ENCODE results near the gene RPIA. TPM values are rescaled to one million over a fixed set of nuclear protein-coding genes. Genes with fewer than 3 reads are reported as not detected.

RPIA gene
- total and polyA plus RNA-seq, 7 experiments from 2014 or later: 16.4 to 65.3 (median 25.1) TPM

GRCh38 chr2:88709181-88709631 lies 17.7 kb downstream of the RPIA start:
- Mint-ChIP-seq H3K27ac (no peak overlapping the region), H3K27me3 (no peaks in the 10 kb centered on the region), H3K4me1 (peaks cover 0 to 45% (median 18%) of the 10 kb centered on the region in 7 donors), H3K4me3 (no peak overlapping the region), H3K9me3 (peaks cover 0 to 9% (median 0%) of the 10 kb centered on the region in 11 donors), H3K36me3 (peaks cover 13 to 59% (median 35%) of the 10 kb centered on the region in 5 donors)
- Histone ChIP-seq H3K36me3 (ENCODE audit: control insufficient read depth in 2 of 3, insufficient read depth in 3 of 3, low read length in 3 of 3) (no peaks in the 10 kb centered on the region), H3K4me1 (ENCODE audit: control insufficient read depth in 2 of 2, insufficient read depth in 2 of 2, low read length in 2 of 2) (no peaks in the 10 kb centered on the region), H3K27me3 (ENCODE audit: control insufficient read depth in 2 of 2, insufficient read depth in 2 of 2, low read length in 2 of 2) (no peaks in the 10 kb centered on the region), H3K27ac (ENCODE audit: low read depth, low read length) (no peak overlapping the region), H3K4me3 (ENCODE audit: low read length) (no peak overlapping the region), H3K9me3 (ENCODE audit: control insufficient read depth in 2 of 3, low read length in 3 of 3) (no peaks in the 10 kb centered on the region)
- POLR2A ChIA-PET: no interaction called here
- intact Hi-C loops (cut with micrococcal nuclease): no loop called here
- CTCF ChIA-PET: interaction anchor here (0.7 kb wide), 1 partner anchor 171 kb away, joined by 3 read pairs; no protein-coding TSS in a partner anchor
- no peak for ATAC-seq
- DNase-seq: no peak

- Histone ChIP-seq H3K4me1 (ENCODE audit: control insufficient read depth in 2 of 2, insufficient read depth in 2 of 2, low read length in 2 of 2) (no peaks in the 10 kb centered on the region), H3K9me3 (ENCODE audit: control insufficient read depth in 2 of 3, low read length in 3 of 3) (no peaks in the 10 kb centered on the region), H3K27ac (ENCODE audit: low read depth, low read length) (no peak overlapping the region), H3K4me3 (ENCODE audit: low read length) (no peak overlapping the region), H3K36me3 (ENCODE audit: control insufficient read depth in 2 of 3, insufficient read depth in 3 of 3, low read length in 3 of 3) (no peaks in the 10 kb centered on the region), H3K27me3 (ENCODE audit: control insufficient read depth in 2 of 2, insufficient read depth in 2 of 2, low read length in 2 of 2) (no peaks in the 10 kb centered on the region)
- ChIA-PET CTCF (interaction anchor here (0.6 kb wide), 1 partner anchor 13 kb away, joined by 3 read pairs; no protein-coding TSS in a partner anchor), POLR2A (no interaction called here)
- H3K4me3 Mint-ChIP-seq: no peak overlapping the region
- DNase-seq (no peak), ATAC-seq (no peak)
- H3K4me1 Mint-ChIP-seq: peaks cover 0 to 54% (median 23%) of the 10 kb centered on the region in 7 donors
- peaks cover 0 to under 1% (median 0%) of the 10 kb centered on the region in 11 donors for H3K9me3 Mint-ChIP-seq
- peaks cover 0 to 53% (median 29%) of the 10 kb centered on the region in 5 donors for H3K36me3 Mint-ChIP-seq
- H3K27me3 Mint-ChIP-seq: no peaks in the 10 kb centered on the region
- intact Hi-C loops (cut with micrococcal nuclease): no loop called here
- H3K27ac Mint-ChIP-seq: peak overlapping the region in 2 of 9 donors; percentile 18 to 71
Measured at GRCh38 chr2:88711289-88711688, 19.8 kb downstream of the RPIA start.

GRCh38 chr2:88711897-88712296 lies 20.4 kb downstream of the RPIA start:
- peaks cover 0 to 55% (median 32%) of the 10 kb centered on the region in 5 donors for H3K36me3 Mint-ChIP-seq
- Histone ChIP-seq H3K9me3 (ENCODE audit: control insufficient read depth in 2 of 3, low read length in 3 of 3) (no peaks in the 10 kb centered on the region), H3K27me3 (ENCODE audit: control insufficient read depth in 2 of 2, insufficient read depth in 2 of 2, low read length in 2 of 2) (no peaks in the 10 kb centered on the region), H3K36me3 (ENCODE audit: control insufficient read depth in 2 of 3, insufficient read depth in 3 of 3, low read length in 3 of 3) (no peaks in the 10 kb centered on the region), H3K4me1 (ENCODE audit: control insufficient read depth in 2 of 2, insufficient read depth in 2 of 2, low read length in 2 of 2) (no peaks in the 10 kb centered on the region), H3K4me3 (ENCODE audit: low read length) (no peak overlapping the region), H3K27ac (ENCODE audit: low read depth, low read length) (no peak overlapping the region)
- ATAC-seq (no peak), DNase-seq (no peak)
- no peak overlapping the region for H3K4me3 Mint-ChIP-seq
- H3K27ac Mint-ChIP-seq: peak overlapping the region in 3 of 9 donors; percentile 18 to 53 (median 37)
- H3K4me1 Mint-ChIP-seq: peaks cover 0 to 54% (median 23%) of the 10 kb centered on the region in 7 donors
- ChIA-PET POLR2A (no interaction called here), CTCF (no interaction called here)
- H3K9me3 Mint-ChIP-seq: peaks cover 0 to 3% (median under 1%) of the 10 kb centered on the region in 11 donors
- intact Hi-C loops (cut with micrococcal nuclease): no loop called here
- H3K27me3 Mint-ChIP-seq: no peaks in the 10 kb centered on the region

GRCh38 chr2:88713408-88713807 lies 21.9 kb downstream of the RPIA start:
- ChIA-PET POLR2A (no interaction called here), CTCF (interaction anchor here (0.7 to 0.8 kb wide), 2 partner anchors 15 to 27 kb away, joined by 3 to 4 read pairs; no protein-coding TSS in a partner anchor)
- Mint-ChIP-seq H3K9me3 (peaks cover 0 to 12% (median 4%) of the 10 kb centered on the region in 11 donors), H3K36me3 (peaks cover 0 to 55% (median 44%) of the 10 kb centered on the region in 5 donors), H3K27ac (no peak overlapping the region), H3K4me3 (no peak overlapping the region), H3K4me1 (peaks cover 0 to 49% (median 23%) of the 10 kb centered on the region in 7 donors), H3K27me3 (no peaks in the 10 kb centered on the region)
- intact Hi-C loops (cut with micrococcal nuclease): no loop called here
- no peak for ATAC-seq
- H3K36me3 ChIP-seq (ENCODE audit: control insufficient read depth in 2 of 3, insufficient read depth in 3 of 3, low read length in 3 of 3): no peaks in the 10 kb centered on the region
- no peaks in the 10 kb centered on the region for H3K9me3 ChIP-seq (ENCODE audit: control insufficient read depth in 2 of 3, low read length in 3 of 3)
- H3K4me1 ChIP-seq (ENCODE audit: control insufficient read depth in 2 of 2, insufficient read depth in 2 of 2, low read length in 2 of 2): no peaks in the 10 kb centered on the region
- no peak for DNase-seq
- H3K27me3 ChIP-seq (ENCODE audit: control insufficient read depth in 2 of 2, insufficient read depth in 2 of 2, low read length in 2 of 2): no peaks in the 10 kb centered on the region
- H3K27ac ChIP-seq (ENCODE audit: low read depth, low read length): no peak overlapping the region
- no peak overlapping the region for H3K4me3 ChIP-seq (ENCODE audit: low read length)

- POLR2A ChIA-PET: no interaction called here
Measured at GRCh38 chr2:88714667-88715066, 23.2 kb downstream of the RPIA start.

GRCh38 chr2:88720399-88720798 lies 28.9 kb downstream of the RPIA start:
- Histone ChIP-seq H3K36me3 (ENCODE audit: control insufficient read depth in 2 of 3, insufficient read depth in 3 of 3, low read length in 3 of 3) (no peaks in the 10 kb centered on the region), H3K4me1 (ENCODE audit: control insufficient read depth in 2 of 2, insufficient read depth in 2 of 2, low read length in 2 of 2) (no peaks in the 10 kb centered on the region), H3K27me3 (ENCODE audit: control insufficient read depth in 2 of 2, insufficient read depth in 2 of 2, low read length in 2 of 2) (no peaks in the 10 kb centered on the region), H3K27ac (ENCODE audit: low read depth, low read length) (no peak overlapping the region), H3K9me3 (ENCODE audit: control insufficient read depth in 2 of 3, low read length in 3 of 3) (no peaks in the 10 kb centered on the region), H3K4me3 (ENCODE audit: low read length) (no peak overlapping the region)
- Mint-ChIP-seq H3K9me3 (peaks cover 0 to 12% (median 4%) of the 10 kb centered on the region in 11 donors), H3K27ac (no peak overlapping the region), H3K36me3 (peaks cover 0 to 41% (median 36%) of the 10 kb centered on the region in 5 donors), H3K27me3 (no peaks in the 10 kb centered on the region), H3K4me3 (no peak overlapping the region), H3K4me1 (peaks cover 0 to 37% (median 8%) of the 10 kb centered on the region in 7 donors)
- POLR2A ChIA-PET: no interaction called here
- CTCF ChIA-PET: no interaction called here
- ATAC-seq (no peak), DNase-seq (no peak)
- intact Hi-C loops (cut with micrococcal nuclease): no loop called here

More at GRCh38 chr2:88714667-88715066, 23.2 kb downstream of the RPIA start:
- Mint-ChIP-seq H3K27me3 (no peaks in the 10 kb centered on the region), H3K4me1 (peaks cover 0 to 42% (median 23%) of the 10 kb centered on the region in 7 donors), H3K9me3 (peaks cover 0 to 12% (median 4%) of the 10 kb centered on the region in 11 donors), H3K27ac (peak overlapping the region in 1 of 9 donors; percentile 36), H3K36me3 (peaks cover 0 to 58% (median 43%) of the 10 kb centered on the region in 5 donors), H3K4me3 (no peak overlapping the region)
- Histone ChIP-seq H3K4me3 (ENCODE audit: low read length) (no peak overlapping the region), H3K36me3 (ENCODE audit: control insufficient read depth in 2 of 3, insufficient read depth in 3 of 3, low read length in 3 of 3) (no peaks in the 10 kb centered on the region), H3K27me3 (ENCODE audit: control insufficient read depth in 2 of 2, insufficient read depth in 2 of 2, low read length in 2 of 2) (no peaks in the 10 kb centered on the region), H3K27ac (ENCODE audit: low read depth, low read length) (no peak overlapping the region), H3K4me1 (ENCODE audit: control insufficient read depth in 2 of 2, insufficient read depth in 2 of 2, low read length in 2 of 2) (no peaks in the 10 kb centered on the region), H3K9me3 (ENCODE audit: control insufficient read depth in 2 of 3, low read length in 3 of 3) (no peaks in the 10 kb centered on the region)
- DNase-seq (no peak), ATAC-seq (no peak)
- intact Hi-C loops (cut with micrococcal nuclease): no loop called here
- CTCF ChIA-PET: no interaction called here

- CTCF ChIA-PET: no interaction called here
Measured at GRCh38 chr2:88721268-88721667, 29.8 kb downstream of the RPIA start.

More at GRCh38 chr2:88721268-88721667, 29.8 kb downstream of the RPIA start:
- peaks cover 0 to 12% (median 4%) of the 10 kb centered on the region in 11 donors for H3K9me3 Mint-ChIP-seq
- H3K4me1 Mint-ChIP-seq: peaks cover 0 to 37% (median 15%) of the 10 kb centered on the region in 7 donors
- no peak for DNase-seq
- H3K4me3 Mint-ChIP-seq: no peak overlapping the region
- Histone ChIP-seq H3K4me1 (ENCODE audit: control insufficient read depth in 2 of 2, insufficient read depth in 2 of 2, low read length in 2 of 2) (no peaks in the 10 kb centered on the region), H3K4me3 (ENCODE audit: low read length) (no peak overlapping the region), H3K9me3 (ENCODE audit: control insufficient read depth in 2 of 3, low read length in 3 of 3) (no peaks in the 10 kb centered on the region), H3K27ac (ENCODE audit: low read depth, low read length) (no peak overlapping the region), H3K36me3 (ENCODE audit: control insufficient read depth in 2 of 3, insufficient read depth in 3 of 3, low read length in 3 of 3) (no peaks in the 10 kb centered on the region), H3K27me3 (ENCODE audit: control insufficient read depth in 2 of 2, insufficient read depth in 2 of 2, low read length in 2 of 2) (no peaks in the 10 kb centered on the region)
- no peak for ATAC-seq
- POLR2A ChIA-PET: no interaction called here
- peaks cover 0 to 38% (median 33%) of the 10 kb centered on the region in 5 donors for H3K36me3 Mint-ChIP-seq
- H3K27me3 Mint-ChIP-seq: no peaks in the 10 kb centered on the region
- H3K27ac Mint-ChIP-seq: no peak overlapping the region
- intact Hi-C loops (cut with micrococcal nuclease): no loop called here
